Measurements from ENCODE around the gene GPR89A.

The GPR89A gene

DNA sequence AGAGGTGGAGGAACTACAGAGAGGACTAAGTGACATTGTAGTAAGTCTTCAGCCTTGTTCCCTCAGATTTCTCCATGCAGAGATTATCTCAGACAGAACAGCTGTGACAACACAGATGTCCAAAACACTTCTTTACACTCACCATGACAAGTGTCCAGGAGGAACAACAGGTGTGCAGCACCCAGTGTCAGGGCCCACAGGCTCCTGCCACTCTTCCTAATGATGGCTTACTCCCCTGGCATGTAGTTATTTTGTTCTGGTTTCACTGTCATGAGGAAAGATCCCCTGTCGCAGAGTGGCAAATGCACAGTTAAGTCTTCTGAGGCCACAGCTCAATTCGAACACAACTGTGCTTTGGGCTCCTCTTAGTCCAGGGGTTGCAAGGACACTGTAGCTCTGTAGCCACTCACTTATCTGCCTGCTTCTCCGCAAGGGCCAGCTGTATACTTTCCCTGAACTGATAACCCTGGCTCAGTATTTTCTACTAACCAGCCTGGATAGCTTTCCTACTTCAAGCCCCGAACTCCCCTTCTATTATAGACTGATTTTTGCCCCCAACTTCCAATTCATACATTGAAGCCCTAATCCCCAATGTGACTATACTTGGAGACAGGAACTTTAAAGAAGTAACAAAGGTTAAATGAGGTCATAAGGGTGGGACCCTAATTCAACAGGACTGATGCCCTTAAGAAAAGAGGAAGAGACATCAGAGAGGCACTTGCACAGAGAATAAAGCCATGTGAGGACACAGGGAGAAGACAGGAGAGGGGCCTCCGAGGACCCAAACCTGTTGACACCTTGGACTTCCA is 88.2 kb downstream of the GPR89A start:
- TF ChIP-seq, protein P1, sequence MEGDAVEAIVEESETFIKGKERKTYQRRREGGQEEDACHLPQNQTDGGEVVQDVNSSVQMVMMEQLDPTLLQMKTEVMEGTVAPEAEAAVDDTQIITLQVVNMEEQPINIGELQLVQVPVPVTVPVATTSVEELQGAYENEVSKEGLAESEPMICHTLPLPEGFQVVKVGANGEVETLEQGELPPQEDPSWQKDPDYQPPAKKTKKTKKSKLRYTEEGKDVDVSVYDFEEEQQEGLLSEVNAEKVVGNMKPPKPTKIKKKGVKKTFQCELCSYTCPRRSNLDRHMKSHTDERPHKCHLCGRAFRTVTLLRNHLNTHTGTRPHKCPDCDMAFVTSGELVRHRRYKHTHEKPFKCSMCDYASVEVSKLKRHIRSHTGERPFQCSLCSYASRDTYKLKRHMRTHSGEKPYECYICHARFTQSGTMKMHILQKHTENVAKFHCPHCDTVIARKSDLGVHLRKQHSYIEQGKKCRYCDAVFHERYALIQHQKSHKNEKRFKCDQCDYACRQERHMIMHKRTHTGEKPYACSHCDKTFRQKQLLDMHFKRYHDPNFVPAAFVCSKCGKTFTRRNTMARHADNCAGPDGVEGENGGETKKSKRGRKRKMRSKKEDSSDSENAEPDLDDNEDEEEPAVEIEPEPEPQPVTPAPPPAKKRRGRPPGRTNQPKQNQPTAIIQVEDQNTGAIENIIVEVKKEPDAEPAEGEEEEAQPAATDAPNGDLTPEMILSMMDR (conservative IDR thresholded peaks at IDR 0.05): no peak
- TF ChIP-seq ZFX (IDR thresholded peaks at IDR 0.05): no peak
- no peak overlapping the region for H3K27ac ChIP-seq

DNA sequence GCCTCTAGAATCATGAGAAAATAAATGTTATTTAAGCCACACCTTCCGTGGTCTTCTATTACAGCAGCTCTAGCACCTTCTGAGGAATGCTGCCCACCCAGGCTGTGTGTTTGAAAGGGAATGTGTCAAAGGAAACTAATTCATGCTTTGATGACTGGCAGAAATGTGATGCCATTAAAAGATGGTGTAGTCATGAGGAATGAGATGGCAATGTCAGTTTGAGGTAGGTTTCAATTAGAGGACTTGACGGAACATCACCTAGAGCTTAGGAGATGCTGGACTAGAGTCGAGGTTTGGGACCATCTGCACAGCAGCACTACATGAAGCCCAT is 88.8 kb downstream of the GPR89A start:
- TF ChIP-seq, protein P1 (conservative IDR thresholded peaks at IDR 0.05): no peak
- no peak for TF ChIP-seq ZFX (IDR thresholded peaks at IDR 0.05)
- H3K27ac ChIP-seq: no peak overlapping the region

DNA sequence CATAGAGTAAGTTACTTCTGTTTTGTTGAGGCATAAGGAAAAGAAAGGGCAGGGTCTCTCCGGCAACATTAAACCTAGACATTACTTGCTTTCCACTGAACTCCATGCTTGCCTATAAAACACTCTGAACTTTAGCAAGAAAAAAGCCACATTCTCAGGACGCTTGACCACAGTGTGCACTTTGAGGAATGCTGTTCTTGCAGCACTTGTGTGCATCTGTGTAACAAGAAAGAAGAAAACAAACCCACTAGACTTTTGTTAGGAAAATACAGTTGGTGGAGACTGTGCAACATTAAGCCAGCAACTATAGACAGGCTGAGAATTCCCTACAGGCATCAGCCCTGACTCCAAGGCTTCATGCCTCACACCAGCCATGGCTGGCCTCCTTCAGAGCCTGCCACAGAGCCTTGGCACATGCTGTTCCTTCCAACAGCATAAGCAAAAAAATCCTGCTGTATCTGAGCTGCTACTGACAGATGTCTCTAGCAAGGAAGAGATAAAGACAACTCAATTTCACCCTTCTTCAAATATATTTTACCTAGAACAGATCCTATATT is 93.6 kb downstream of the GPR89A start:
- no peak for TF ChIP-seq ZFX (IDR thresholded peaks at IDR 0.05)
- TF ChIP-seq, protein P1 (conservative IDR thresholded peaks at IDR 0.05): no peak
- no peak overlapping the region for H3K27ac ChIP-seq

DNA sequence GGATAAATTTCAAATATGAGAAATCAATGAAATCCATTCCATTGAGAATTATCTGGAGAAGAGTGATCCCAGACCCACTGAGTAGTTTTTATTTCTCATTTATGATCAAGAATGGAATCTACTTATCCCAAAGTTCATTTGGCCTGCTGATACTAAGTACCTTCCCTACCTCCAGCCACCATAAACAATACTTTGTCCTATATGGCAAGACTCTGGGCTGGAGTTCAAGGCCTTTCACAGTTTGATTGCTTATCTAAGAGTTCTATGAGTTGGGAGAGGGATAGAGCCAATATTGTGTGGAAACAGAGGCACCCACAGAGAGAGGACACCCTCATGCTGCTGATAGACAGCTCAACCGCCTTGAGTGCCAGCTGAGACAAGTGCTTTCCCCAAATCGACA is 94.3 kb downstream of the GPR89A start:
- TF ChIP-seq, protein P1 (conservative IDR thresholded peaks at IDR 0.05): no peak
- no peak for TF ChIP-seq ZFX (IDR thresholded peaks at IDR 0.05)
- no peak overlapping the region for H3K27ac ChIP-seq

DNA sequence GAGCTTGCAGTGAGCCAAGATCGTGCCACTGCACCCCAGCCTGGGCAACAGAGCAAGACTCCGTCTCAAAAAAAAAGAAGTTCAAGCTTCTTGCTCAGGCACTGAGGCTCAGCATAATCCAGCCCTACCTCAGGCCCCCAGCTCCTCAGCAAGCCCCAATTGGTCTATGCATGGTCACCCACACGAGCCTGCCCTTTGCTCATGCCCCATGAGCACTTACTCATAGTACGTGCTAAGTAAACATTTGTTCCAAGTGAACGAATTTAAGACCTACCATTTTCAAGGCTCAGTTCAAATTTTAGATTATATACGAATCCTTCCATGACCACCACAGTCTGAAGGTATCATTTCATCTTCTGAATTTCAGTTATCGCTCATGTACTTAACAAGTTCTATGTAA is 95.0 kb downstream of the GPR89A start:
- TF ChIP-seq, protein P1 (conservative IDR thresholded peaks at IDR 0.05): no peak

DNA sequence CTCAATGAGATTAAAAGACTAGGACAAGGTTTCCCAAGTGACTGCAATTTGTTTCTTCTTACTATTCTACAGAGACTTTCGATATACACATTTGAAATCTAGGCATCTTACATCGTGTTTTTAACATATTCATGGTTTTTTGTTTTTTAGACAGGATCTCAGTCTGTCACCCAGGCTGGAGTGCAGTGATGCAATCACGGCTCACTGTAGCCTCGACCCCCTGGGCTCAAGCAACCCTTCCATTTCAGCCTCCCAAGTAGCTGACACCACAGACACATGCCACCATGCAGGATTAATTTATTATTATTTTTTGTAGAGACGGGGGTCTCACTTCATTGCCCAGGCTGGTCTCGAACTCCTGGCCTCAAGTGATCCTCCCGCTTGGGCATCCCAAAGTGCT is 97.8 kb downstream of the GPR89A start:
- H3K27ac ChIP-seq: no peak overlapping the region

More for the DNA sequence above, 95.0 kb downstream of the GPR89A start:
- no peak overlapping the region for H3K27ac ChIP-seq

DNA sequence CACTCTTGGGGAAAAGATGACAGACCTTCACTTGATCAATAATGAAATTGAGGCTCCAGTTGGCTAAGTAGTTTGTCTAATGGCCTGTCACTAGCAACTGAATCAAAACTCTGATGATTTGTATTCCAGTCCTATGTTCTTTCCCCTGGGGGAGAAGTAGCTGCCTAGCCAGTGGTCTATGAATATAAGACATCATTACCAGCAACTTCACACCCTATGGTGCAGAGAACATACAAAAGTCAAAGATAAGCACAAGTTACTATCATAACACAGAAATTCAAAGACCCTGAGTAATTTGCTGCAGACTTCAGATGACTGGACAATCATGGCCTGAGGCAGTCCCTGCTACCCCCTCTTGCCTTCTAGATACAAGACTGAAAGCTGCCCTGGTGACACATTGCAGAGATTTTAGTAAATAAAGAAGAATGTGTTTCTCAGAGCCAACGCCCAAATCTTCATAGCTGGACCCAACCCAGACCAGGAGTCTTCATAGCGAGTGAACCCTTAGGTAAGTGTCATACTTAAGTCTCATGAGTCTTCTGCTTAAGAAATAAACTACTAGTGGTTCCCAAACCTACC is 98.4 kb downstream of the GPR89A start:
- no peak overlapping the region for H3K27ac ChIP-seq
- TF ChIP-seq, protein P1 (conservative IDR thresholded peaks at IDR 0.05): no peak
- TF ChIP-seq ZFX (IDR thresholded peaks at IDR 0.05): no peak

More for the DNA sequence above, 97.8 kb downstream of the GPR89A start:
- TF ChIP-seq, protein P1 (conservative IDR thresholded peaks at IDR 0.05): no peak
- no peak for TF ChIP-seq ZFX (IDR thresholded peaks at IDR 0.05)
